Limb (tissue), 2 donors: ENCODE measurements around the gene MATN4.
"Not testable (repeated sequence)": the region's sequence is repeated elsewhere in the genome, so short reads cannot be mapped to it uniquely, and the experiment has no call there.

ENCODE experiments used
- DNase-seq, 2 donors: peaks; one replicate each; pipeline ENCODE4 v3.0.0-alpha.2; 2016; ENCODE audit errors: extremely low spot score in 2 of 2

MATN4 gene, protein sequence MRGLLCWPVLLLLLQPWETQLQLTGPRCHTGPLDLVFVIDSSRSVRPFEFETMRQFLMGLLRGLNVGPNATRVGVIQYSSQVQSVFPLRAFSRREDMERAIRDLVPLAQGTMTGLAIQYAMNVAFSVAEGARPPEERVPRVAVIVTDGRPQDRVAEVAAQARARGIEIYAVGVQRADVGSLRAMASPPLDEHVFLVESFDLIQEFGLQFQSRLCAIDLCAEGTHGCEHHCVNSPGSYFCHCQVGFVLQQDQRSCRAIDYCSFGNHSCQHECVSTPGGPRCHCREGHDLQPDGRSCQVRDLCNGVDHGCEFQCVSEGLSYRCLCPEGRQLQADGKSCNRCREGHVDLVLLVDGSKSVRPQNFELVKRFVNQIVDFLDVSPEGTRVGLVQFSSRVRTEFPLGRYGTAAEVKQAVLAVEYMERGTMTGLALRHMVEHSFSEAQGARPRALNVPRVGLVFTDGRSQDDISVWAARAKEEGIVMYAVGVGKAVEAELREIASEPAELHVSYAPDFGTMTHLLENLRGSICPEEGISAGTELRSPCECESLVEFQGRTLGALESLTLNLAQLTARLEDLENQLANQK

GRCh38 chr20:45308117-45308778, at the start of gene MATN4:
MATN4 (minus strand) TSS chr20:45308299; CDS start chr20:45305582, 2,717 bp downstream.
- DNase-seq = peak in 1 of 2 donors; percentile 66

DNA sequence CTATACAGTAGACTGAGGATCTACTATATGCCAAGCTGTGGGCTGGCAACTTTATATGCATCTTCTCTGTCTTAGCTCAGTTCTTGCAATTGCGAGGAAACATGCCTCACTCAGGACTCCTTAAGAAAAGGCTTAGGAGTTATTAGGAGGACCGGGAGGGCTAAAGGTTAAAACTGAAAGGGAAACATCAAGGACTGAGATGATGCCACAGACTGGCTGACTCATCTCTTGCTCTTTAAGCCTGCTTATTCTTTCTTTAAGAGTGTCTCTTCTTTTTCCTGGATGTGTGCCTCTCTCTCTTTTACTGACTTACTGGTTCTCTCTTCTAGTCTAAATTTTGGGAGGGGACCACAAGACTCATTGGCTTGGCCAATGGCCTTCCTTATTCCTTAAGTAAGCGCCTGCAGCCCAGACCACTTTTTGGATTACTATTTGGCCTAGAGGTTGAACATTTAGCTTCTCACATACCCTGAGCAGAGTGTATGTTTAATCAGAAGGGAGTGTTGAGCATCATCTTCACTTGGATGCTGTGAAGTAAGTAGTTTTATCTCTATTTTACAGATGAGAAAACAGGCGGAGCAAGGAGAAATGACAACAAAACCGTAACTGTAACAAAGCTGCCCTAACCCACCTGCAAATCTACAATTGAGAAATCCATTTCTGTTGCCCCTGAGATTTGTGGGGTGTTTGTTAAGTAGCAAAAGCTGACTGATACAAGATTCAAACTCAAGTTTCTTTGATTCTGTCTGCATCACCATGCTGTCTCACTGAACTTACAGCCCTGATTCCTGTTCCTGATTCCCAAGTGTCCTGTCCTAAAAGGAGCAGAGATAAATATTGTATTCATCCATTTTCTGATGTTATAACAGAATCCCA, 47.3 kb upstream of the MATN4 start:
- no peak for DNase-seq

DNA sequence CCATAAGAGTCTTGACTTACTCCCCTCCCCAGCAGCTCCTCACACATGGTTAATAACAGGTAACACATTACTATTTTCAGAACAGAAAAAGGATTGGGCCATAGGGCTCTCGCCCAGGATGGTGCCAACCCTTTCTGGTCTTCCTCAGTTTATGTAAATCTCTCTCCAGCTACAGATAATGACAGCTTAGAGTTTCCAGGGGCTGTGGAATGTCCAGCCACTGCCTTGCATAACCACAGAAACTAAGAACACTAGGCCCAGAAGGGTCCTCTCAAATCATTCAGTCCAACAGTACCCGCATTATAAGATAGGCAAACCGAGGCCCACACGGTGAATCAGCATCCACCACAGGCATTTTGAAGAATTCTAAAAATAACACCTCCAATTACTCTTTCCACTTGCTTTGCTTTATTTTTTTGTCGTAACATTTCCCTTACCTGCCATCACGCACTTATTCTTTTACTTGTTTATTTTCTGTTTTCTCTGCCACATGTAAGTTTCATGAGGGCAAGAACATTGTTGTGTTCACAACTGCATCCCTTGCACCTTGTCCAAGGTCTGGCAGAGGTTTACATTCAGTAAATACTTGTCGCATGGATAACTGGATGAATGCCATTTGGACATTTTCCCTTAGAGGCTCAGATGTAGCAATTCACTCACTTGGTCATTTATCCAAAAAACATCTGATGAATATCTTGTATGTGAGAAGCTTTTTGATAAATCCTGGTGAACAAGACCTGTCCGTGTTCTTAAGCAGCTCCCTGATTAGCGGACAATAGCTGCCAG, 46.5 kb upstream of the MATN4 start:
- DNase-seq = no peak

DNA sequence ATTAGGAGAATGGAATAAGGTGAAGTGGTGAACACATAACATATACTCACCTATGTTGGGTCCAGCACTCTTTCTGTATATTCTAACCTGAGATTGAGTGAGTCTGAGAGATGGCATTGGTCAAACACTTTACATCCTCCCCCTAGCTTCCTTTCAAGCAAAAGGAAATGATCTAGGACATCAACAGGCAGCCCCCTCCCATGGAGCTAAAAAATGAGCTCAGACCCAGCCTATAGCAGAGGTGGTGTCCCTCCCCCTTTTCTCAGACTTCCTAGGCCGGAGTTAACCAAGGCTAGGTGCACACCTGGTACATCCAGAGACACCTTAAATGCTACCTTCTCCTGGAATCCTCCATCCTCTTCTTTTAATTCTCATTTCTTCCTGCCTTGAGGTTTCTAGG, 45.6 kb upstream of the MATN4 start:
- DNase-seq = no peak

DNA sequence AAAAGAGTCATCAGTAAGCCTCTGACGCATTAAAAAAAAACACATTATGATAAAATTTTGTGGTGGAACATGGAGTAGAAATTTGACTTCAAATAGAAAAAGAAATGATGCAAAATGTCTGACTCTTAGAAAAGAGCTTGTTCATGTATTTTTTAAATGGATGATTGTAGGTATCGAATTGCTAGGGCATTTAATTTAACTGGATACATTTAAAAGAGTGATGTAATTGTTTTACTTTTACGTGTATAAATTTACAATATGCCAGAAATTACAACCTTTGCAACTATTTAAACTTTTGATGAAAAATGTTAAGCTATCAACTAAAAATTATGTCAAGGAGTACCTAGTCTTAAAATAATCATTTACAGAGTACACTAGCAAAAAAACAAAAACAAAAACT, 44.6 kb upstream of the MATN4 start:
- no peak for DNase-seq

DNA sequence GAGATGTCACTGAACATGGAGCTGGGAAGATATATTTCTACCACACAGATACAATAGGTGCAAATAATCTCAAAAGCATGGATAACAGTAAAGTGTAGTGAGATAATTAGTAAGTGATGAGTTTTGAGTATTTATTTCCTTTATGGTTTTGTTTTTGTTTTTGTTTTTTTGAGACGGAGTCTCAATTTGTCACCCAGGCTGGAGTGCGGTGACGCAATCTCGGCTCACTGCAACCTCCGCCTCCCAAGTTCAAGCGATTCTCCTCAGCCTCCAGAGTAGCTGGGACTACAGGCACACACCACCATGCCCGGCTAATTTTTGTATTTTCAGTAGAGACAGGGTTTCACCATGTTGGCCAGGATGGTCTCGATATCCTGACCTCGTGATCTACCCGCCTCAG, 42.7 kb upstream of the MATN4 start:
- not testable (repeated sequence) for DNase-seq

DNA sequence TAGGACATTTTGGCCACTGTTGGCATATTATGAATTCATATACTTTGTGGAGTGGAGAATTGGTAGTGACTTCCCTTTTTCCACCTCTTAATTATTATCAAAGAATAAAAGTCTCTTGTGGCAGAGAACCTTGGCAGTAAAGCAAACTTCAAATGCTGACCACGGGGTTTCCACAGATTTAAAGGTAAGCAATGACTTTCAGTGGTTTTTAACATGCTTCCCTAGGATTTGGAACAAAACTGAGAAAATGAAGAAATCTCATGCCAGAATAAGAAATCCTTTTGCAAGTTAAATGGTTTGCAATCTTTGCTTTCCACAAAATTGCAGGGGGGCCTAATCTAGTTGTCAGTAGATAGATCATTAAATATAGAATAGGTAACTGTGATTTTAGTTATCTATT, 42.1 kb upstream of the MATN4 start:
- DNase-seq = no peak

DNA sequence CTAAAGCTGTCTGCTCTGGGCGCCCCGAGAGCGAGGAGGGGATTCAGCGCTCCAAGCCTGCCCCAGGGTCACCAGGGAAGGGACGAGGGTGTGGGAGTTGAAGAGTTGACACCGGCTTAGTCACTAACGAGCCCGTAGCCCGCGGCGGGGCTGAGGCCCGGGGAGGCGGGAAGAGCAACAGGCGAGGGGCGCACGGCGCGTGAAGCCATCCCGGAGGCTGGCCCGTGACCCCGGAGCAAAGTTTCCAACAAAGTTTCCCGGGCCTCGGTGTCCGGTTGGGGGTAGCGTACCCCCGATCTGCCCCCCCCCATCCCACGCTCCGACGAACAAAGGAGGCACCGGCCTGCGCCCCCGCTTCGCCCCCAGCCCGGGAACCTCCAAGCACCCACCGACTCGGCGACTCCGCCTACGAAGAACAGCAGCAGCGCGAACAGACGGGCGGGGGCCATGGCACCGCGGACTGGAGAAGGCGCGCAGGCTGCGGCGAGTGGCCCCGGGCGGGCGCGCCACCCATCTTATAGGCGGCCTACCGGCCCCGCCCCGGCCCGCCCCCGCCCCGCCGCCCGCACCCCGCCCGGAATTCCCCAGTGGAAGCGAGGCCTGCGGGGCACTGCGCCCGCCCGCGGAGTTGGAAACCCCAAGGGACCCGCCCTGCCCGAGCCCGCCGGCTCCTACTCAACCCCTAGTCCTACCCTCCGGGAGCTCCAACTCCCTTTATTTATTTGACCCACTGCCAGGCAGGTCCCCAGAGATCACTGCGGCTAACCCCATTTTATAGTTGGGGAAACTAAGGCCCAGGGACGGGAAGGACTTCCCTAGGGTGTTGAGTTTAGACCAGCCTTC, 40.1 kb upstream of the MATN4 start, which contains the start of gene SDC4:
SDC4 (minus strand) TSS at position 489 of the 843 bp plus-strand sequence; CDS start at position 449, 40 bp downstream.
- DNase-seq = peak; percentile 34 to 69

DNA sequence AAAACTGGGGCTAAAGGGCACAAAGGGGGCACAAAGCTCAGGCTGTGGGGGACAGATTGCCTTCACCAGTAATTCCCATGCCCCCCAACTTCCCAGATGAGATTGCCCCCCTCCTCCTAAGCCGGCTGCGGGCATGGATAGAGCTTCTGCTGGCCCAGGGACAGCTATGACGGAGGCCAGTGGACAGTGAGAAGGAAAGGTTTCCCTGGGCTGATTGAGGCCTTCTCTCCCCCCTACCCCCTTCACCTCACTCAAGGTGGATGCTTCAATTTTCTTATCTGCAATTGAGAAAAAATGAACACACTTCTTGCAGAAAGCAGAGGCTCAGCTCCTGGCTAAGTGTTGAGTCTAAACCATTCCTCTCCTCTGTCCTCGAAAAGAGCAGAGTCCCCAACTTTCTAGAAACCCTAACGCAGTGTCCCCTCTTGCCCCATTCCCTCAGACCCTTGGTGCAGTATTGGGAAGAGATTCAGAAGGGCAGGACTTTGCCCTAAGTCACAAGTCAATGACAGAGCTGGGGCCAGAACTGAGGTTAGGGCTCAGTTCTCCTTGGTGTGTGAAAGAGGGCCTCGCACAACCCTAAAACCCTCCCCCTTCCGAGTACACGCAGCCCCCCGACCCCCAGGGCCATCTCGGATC, 39.3 kb upstream of the MATN4 start:
- DNase-seq = no peak

- no peak for DNase-seq
Measured at GRCh38 chr20:45346851-45347250, 38.8 kb upstream of the MATN4 start.

- no peak for DNase-seq
Measured at GRCh38 chr20:45346291-45346718, 38.2 kb upstream of the MATN4 start.

DNA sequence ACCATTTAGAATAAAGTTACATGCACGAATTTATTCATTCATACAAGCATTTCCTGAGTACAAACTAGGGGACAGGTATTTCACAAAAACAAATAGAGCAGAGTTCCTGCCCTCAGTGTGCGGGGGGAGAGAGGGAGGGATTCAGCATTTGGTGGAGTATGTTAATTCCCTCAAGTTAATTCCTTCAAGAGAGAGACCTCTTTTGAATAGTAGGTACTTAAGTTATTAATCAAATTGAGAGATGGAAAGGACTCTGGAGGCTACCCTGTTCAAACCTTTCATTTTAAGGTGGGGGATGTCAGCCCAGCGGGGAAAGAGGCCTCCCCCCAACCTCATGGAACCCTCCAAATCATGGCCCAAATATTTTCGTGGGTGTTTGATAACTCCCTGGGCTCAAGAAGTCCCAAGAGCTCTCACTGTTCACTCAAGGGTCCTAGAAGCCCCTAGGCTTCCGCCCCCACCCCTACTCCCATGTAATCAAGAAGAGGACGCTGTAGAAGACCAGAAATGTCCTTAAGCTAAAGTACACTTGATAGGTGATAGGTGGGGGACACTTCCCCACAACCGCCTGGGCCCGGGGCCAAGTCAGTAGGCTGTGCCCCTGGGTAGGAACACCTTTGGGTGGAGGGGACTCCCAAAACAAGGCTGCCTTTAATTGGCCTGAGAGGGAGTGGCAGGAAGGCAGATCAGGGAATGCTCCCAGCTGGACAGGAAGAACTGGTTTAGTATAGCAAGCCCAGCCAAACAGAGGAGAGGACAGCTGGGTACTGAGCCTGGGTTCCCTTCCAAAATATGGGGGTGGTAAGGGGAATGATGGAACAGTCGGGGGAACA, 37.2 kb upstream of the MATN4 start:
- DNase-seq = no peak

GRCh38 chr20:45344168-45344860, 36.2 kb upstream of the MATN4 start:
- no peak for DNase-seq

DNA sequence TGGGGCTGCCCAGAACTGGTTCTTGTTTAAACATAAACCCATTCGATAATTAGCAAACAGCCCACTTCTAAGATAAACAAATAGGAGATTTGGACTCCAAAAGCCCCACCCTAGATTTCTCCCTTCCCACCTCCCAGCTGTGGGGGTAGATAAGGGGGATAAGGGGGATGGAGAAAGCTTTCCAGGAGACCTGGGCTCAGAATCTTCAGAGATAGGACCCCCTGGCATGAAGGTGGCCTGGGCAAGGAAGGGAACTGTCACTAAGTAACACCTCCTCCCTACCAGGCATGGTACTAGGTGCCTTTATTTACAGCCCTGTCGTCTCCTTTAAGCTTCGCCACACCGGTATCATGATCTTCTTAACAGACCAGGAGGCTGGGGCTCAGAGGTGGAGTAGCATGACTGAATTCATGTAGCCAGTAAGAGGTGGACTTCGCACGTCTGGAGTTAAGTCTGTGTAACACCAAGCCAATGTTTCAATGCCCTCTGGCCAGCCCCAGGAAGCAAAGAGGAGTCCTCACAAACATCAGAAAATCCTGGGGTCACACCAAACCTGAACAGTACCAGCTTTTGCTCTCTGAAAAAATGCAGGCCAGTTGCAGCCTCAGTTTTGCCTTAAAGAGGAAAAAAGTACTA, 35.6 kb upstream of the MATN4 start:
- DNase-seq = no peak

DNA sequence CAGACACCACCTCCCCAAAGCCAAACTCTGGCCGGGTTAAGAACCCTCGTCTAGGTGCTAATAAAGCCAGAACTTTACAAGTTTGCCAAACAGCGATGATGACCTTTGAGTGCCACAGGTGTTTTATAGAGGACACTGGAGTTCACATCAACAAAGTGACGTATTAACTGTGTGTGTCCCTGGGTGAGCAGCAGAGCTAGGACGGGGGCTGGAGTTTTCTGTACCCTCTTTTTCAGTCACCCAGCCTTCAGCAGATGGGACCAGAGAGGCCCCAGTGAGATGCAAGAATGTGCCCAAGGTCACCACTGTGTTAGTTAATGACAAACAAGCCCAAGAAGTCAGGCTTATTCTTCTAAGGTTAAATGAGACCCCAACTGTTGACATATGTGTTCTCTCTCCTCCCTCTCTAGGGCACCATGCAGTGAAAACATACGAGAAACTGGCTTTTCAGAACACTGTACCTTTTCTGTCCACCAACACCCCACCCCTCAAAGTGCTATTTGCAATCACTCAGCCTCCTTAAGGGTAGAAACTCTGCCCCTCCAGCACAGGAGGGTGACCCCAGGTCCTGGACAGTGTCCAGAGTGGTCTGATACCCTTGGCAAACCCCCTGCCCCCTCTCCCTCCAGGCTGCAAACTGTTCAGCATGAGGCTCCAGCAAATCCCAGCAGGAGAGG, 34.9 kb upstream of the MATN4 start:
- DNase-seq = no peak
